Stimulated activated naive CD8-positive, alpha-beta T cell treated with anti-CD3 and anti-CD28 coated beads, Interleukin-15, Interleukin-2, amounts not matched to agents 100 ng/mL and 50 ng/mL, for 24 hours (primary cell): ENCODE results near the gene UBASH3B.

Source experiments
- H3K27ac Mint-ChIP-seq: one replicate; pipeline ENCODE4 v1.8.0; 2021; ENCODE audit warnings: mild to moderate bottlenecking, mixed read lengths
- H3K27me3 Mint-ChIP-seq: one replicate; pipeline ENCODE4 v1.8.0; 2021; ENCODE audit warnings: mixed read lengths
- H3K36me3 Mint-ChIP-seq: one replicate; pipeline ENCODE4 v1.8.0; 2021; ENCODE audit warnings: low read depth, mixed read lengths
- H3K4me1 Mint-ChIP-seq: one replicate; pipeline ENCODE4 v1.8.0; 2021; ENCODE audit warnings: low read depth, mixed read lengths
- H3K4me3 Mint-ChIP-seq: one replicate; pipeline ENCODE4 v1.8.0; 2021; ENCODE audit warnings: mild to moderate bottlenecking, mixed read lengths
- H3K9me3 Mint-ChIP-seq: one replicate; pipeline ENCODE4 v1.8.0; 2021; ENCODE audit warnings: mixed read lengths

Gene UBASH3B

DNA sequence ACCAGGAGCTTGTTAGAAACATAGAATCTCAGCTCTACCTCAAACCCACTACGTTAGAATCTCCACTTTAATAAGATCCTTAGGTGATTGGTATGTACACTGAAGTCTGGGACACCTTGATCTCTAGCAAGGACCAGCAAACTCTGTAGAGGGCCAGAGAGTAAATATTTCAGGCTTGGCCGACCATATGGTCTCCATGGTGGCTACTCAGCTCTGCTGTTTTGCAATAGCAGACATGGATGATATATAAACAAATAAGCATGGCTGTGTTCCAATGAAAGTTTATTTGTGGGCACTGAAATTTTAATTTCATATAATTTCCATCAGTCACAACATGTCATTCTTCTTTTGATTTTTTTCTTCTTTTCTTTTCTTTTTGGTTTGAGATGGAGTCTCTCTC, 23.9 kb downstream of the UBASH3B start:
- H3K27me3 Mint-ChIP-seq = no peaks in the 10 kb centered on the region
- H3K4me3 Mint-ChIP-seq = no peak overlapping the region
- peaks cover 6% of the 10 kb centered on the region for H3K36me3 Mint-ChIP-seq
- no peak overlapping the region for H3K27ac Mint-ChIP-seq
- peaks cover 59% of the 10 kb centered on the region for H3K4me1 Mint-ChIP-seq
- H3K9me3 Mint-ChIP-seq = no peaks in the 10 kb centered on the region

DNA sequence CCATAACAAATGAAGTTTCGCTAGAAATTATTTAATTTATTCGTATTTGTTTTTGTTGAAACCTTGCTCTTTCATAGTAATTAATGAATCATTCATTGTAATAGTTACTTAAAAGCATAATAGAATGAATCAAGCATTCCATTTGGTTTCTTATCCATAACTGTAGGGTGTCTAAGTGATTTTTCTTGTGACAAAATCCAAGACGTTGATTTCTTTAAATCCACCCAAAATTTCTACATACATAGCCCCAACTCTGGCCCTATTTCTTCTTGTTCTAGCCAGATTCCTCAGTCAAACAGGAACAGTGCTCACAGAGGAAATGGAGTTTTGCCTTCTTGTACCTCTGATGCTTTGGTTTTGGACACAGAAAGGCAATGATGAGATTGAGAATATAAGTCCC, 25.5 kb downstream of the UBASH3B start:
- no peak overlapping the region for H3K4me3 Mint-ChIP-seq
- H3K27ac Mint-ChIP-seq = no peak overlapping the region
- H3K27me3 Mint-ChIP-seq = no peaks in the 10 kb centered on the region
- H3K36me3 Mint-ChIP-seq = peaks cover 9% of the 10 kb centered on the region
- H3K4me1 Mint-ChIP-seq = peaks cover 56% of the 10 kb centered on the region
- no peaks in the 10 kb centered on the region for H3K9me3 Mint-ChIP-seq

DNA sequence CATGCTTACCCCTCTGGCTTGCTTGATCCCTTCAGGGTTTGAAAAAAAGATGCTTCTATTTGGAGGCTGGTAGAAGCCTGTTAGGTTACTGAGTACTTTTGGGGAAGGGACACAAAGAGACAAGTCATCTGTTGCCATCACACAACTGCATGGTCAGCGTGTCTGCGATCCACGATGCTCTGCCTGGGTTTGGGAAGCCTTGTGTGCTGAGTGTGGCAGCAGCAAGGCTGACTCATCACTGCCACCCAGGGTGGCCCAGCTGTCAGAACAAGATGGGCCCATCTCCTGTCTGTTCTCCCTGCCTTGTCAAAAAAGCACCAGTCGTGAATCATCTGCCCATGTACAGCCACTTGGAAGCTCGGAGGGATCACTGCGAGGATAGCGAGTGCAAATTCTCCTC, 26.2 kb downstream of the UBASH3B start:
- H3K27ac Mint-ChIP-seq = no peak overlapping the region
- no peaks in the 10 kb centered on the region for H3K27me3 Mint-ChIP-seq
- H3K9me3 Mint-ChIP-seq = no peaks in the 10 kb centered on the region
- H3K4me3 Mint-ChIP-seq = no peak overlapping the region
- H3K36me3 Mint-ChIP-seq = peaks cover 15% of the 10 kb centered on the region
- peaks cover 56% of the 10 kb centered on the region for H3K4me1 Mint-ChIP-seq

DNA sequence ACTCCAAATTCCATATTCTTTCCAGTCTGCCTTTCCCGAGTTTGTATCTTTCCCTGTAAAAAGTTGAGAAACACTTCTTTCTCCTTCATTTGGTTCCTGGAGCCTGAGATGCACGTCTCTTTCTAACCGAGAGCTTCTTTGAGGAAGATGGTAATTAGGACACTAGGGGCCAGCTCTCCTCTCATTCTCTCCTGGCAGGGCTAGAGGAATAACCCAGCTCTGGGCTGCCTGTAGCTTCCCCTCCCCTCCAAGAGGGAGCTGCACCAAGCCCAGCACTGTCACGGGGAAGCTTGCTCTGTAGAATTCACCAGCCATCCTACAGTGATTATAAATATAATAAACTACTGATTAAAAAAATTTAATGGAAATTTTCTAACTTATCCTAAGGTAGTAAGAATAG, 26.9 kb downstream of the UBASH3B start:
- Mint-ChIP-seq H3K27me3 (no peaks in the 10 kb centered on the region), H3K27ac (peak overlapping the region; percentile 63), H3K9me3 (no peaks in the 10 kb centered on the region), H3K4me3 (no peak overlapping the region), H3K4me1 (peaks cover 56% of the 10 kb centered on the region), H3K36me3 (peaks cover 20% of the 10 kb centered on the region)

DNA sequence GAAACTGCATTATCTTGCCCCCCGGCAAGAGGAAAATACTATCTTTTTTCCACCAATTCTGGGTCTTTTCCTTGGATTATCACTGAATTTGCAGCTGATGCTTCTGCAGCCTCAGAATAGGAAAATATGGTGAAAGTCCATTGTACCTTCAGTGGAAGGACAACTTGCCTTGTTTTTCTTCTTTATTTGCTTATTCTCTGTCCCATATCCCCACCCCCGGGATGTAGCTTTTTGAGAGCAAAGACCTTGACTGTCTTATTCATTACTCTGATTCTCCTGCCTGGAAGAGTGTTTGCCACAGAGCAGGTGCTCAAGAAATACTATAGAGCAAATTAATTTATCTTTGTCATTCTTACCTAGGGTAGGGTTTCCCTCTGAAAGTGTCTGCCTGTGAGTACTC, 29.5 kb downstream of the UBASH3B start:
- H3K36me3 Mint-ChIP-seq = peaks cover 22% of the 10 kb centered on the region
- no peaks in the 10 kb centered on the region for H3K9me3 Mint-ChIP-seq
- no peaks in the 10 kb centered on the region for H3K27me3 Mint-ChIP-seq
- H3K4me1 Mint-ChIP-seq = peaks cover 73% of the 10 kb centered on the region
- H3K27ac Mint-ChIP-seq = no peak overlapping the region
- H3K4me3 Mint-ChIP-seq = no peak overlapping the region

DNA sequence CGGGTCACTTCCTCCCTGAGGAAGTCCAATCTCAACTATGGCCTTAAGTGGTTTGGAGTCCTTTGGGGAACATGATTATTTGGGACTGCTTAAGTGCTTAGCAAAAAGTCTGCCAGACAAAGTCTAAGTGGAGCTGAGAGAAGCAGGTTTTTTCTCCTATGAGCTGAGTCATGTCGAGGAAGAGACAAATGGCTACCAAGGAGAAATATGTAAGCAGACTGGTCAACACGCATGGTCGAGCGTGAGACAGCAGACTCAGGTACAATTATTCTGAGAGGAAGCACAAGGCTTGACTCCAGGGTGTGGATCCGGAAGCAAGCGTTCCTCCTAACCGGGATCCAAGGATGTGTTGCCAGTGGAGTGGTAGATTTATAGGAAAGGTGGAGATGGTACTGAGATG, 30.6 kb downstream of the UBASH3B start:
- Mint-ChIP-seq H3K27me3 (no peaks in the 10 kb centered on the region), H3K4me3 (no peak overlapping the region), H3K4me1 (peaks cover 82% of the 10 kb centered on the region), H3K36me3 (peaks cover 22% of the 10 kb centered on the region), H3K27ac (peak overlapping the region; percentile 98), H3K9me3 (no peaks in the 10 kb centered on the region)

DNA sequence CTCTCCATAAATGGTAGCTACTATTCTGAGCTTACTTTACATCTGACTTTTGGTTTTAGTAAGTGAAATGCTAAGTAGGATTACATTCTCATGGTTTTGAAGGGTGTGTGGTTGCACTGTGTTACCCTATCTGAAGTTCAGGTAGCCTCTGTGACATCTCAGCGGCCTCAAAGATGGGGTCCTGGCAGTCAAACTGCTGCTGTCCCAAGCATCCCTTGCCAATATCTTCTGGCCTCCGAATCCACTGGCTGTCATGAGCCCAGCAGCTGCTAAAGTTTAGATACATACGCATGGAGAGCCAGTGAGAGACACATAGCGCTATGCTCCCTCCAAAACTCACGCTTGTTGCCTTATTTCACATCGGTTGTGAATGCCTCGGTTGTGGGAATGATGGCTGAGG, 34.9 kb downstream of the UBASH3B start:
- peaks cover 3% of the 10 kb centered on the region for H3K9me3 Mint-ChIP-seq
- peak overlapping the region; percentile 69 for H3K4me3 Mint-ChIP-seq
- peak overlapping the region; percentile 94 for H3K27ac Mint-ChIP-seq
- H3K27me3 Mint-ChIP-seq = no peaks in the 10 kb centered on the region
- H3K36me3 Mint-ChIP-seq = peaks cover 35% of the 10 kb centered on the region
- peaks cover 86% of the 10 kb centered on the region for H3K4me1 Mint-ChIP-seq

DNA sequence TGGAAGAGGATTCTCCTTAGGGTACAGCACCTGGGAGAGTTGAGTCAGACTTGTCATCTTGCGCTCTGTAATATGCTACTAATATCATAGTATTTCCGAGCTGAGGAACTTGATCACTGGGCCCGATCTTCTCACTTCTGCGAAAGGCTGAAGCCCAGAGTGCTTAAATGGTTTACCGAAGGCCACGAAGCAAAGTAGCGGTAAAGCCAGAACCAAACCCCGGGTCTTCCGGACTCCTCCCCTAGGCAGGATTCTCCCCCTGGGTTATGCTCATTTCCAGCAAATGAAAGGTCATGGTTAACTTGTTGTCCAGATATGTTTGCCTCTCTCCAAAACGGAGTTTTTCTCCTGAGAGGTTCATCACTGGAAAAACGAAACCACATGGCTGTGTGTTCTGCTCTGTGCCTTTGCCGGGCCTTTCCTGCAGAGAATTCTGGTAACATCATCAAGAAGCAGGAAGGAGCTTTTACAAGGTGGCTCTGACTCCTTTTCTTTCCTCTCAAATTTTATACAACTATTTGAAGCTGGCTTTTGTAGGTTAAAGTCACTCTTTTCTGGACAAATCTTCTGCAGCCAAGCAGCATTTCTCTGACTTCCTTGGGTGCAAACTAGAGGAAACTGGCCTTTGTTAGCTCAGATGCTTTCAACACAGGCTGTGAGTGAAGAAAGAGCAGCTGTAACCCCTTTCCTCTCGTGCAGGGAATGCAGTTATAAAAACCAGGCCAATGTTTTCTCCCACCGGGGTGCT, 35.5 kb downstream of the UBASH3B start:
- Mint-ChIP-seq H3K4me3 (peak overlapping the region; percentile 69), H3K27me3 (no peaks in the 10 kb centered on the region), H3K9me3 (peaks cover 3% of the 10 kb centered on the region), H3K36me3 (peaks cover 36% of the 10 kb centered on the region), H3K27ac (peak overlapping the region; percentile 94), H3K4me1 (peaks cover 87% of the 10 kb centered on the region)

DNA sequence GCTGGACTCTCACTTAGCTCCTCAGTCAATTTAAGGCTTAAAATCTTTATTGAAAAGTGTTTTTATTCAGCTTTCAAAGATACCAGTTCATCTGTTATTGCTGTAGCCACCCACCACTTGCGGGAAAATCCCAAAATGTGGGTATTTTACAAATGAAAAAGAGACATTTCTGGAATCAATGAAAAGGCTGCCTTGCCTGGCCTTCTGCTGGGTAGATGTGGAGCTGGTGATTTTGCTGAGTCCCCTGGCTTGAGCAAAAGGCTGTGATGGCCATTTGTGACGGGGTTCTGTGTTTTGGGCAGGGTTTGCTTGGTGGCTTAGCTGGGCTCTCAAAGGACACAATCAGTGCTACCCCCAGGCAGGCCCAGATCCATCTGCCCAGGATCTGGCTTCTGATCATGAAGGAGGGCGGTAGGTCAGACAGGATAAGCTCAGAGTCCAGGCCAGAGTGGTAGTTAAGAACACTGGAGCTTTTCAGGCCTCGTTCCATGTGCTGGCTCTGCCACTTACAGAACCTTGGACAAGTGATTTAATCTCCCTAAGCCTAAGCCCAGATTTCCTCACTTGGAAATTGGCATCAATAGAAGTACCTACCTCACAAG, 36.1 kb downstream of the UBASH3B start:
- H3K27me3 Mint-ChIP-seq = no peaks in the 10 kb centered on the region
- H3K4me3 Mint-ChIP-seq = peak overlapping the region; percentile 69
- peaks cover 29% of the 10 kb centered on the region for H3K36me3 Mint-ChIP-seq
- peaks cover 87% of the 10 kb centered on the region for H3K4me1 Mint-ChIP-seq
- H3K27ac Mint-ChIP-seq = peak overlapping the region; percentile 94
- H3K9me3 Mint-ChIP-seq = peaks cover 3% of the 10 kb centered on the region

DNA sequence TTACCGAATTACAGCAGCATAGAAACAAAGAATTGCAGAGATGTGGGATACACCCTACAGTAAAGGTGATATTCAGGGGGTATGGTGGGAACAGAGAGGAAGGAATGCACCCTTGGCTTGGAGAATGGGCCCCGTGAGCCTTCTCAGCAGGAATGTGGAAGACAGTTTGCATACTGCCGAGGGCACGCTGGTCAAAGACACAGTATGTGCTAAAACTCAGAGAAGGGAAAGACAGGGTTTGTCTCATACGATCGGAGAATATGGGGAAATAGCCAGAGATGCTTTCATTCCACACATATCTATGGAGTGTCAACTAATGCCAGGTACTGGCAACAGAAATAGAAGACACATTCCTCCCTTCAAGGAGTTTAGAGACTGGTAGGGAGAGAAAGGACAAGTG, 36.9 kb downstream of the UBASH3B start:
- H3K4me3 Mint-ChIP-seq = peak overlapping the region; percentile 10
- peaks cover 87% of the 10 kb centered on the region for H3K4me1 Mint-ChIP-seq
- peaks cover 26% of the 10 kb centered on the region for H3K36me3 Mint-ChIP-seq
- peak overlapping the region; percentile 86 for H3K27ac Mint-ChIP-seq
- peaks cover 3% of the 10 kb centered on the region for H3K9me3 Mint-ChIP-seq
- no peaks in the 10 kb centered on the region for H3K27me3 Mint-ChIP-seq

DNA sequence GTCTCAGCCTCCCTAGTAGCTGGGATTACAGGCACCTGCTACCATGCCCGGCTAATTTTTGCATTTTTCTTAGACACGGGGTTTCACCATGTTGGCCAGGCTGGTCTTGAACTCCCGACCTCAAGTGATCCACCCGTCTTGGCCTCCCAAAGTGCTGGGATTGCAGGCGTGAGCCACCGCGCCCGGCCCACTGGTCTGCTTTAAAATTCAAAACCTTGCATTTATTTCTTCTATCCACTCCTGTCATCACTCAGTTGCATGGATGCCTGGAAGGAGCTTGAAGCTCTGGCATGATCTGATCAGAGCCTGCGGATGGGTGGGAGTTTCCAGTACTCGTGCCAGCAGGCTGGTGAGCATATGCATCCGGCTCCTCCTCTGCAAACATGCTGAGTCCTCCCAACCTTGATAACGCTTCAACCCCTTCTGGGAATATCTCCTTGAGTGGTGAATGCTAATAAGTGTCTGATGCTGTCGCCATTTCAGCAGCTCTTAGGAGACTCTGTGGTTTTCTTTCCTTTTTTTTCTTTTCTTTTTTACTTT, 39.6 kb downstream of the UBASH3B start:
- H3K27me3 Mint-ChIP-seq = no peaks in the 10 kb centered on the region
- H3K4me3 Mint-ChIP-seq = no peak overlapping the region
- H3K4me1 Mint-ChIP-seq = peaks cover 97% of the 10 kb centered on the region
- peaks cover 31% of the 10 kb centered on the region for H3K36me3 Mint-ChIP-seq
- H3K9me3 Mint-ChIP-seq = peaks cover 3% of the 10 kb centered on the region
- H3K27ac Mint-ChIP-seq = peak overlapping the region; percentile 68

DNA sequence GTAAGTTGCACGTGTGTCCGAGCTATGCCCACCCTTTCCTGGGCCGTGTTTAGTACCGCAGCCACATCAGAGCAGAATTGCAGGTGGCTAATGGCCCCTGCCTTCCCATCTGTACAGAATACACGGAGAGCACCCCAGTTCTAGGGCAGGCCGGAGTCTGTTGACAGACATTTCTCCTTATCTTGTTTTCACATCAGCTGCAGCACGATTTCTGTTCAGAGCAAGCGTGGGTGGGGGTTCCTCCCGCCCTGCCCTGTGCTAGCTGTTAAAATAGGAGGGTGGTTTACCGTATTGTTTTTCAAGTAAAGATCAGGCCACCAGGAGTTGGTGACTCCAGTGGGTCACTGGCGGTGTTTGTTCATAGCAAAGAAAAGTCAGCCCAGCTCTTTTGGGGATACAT, 41.1 kb downstream of the UBASH3B start:
- Mint-ChIP-seq H3K4me1 (peaks cover 97% of the 10 kb centered on the region), H3K9me3 (peaks cover 3% of the 10 kb centered on the region), H3K36me3 (peaks cover 32% of the 10 kb centered on the region), H3K27me3 (no peaks in the 10 kb centered on the region), H3K27ac (peak overlapping the region; percentile 95), H3K4me3 (peak overlapping the region; percentile 79)

DNA sequence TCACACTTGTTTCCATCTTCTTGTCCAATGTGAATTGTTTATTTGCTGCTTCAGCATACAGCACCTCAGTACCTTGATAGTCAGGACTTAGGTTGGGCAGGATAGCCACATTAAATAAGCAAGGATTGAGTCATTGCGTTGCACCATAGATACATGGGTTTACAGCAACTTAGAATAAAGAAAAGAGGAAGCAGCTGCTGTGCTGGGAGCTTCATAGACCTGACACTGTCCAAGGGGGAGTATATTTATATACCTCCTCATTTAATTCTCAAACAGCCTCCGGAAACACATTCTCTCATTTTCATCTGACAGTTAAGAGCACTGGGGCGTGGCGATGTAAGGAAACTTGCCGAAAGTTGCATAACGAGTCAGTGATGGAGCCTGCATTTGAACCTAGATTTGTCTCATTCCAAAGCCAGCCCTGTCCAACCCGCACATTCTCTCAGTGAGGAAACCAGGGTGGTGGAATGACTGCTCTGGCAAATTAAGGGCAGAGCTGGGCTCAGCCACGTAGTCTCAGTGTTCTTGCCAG, 42.2 kb downstream of the UBASH3B start:
- peaks cover 97% of the 10 kb centered on the region for H3K4me1 Mint-ChIP-seq
- no peaks in the 10 kb centered on the region for H3K27me3 Mint-ChIP-seq
- H3K4me3 Mint-ChIP-seq = peak overlapping the region; percentile 79
- peaks cover 35% of the 10 kb centered on the region for H3K36me3 Mint-ChIP-seq
- peaks cover 3% of the 10 kb centered on the region for H3K9me3 Mint-ChIP-seq
- H3K27ac Mint-ChIP-seq = peak overlapping the region; percentile 95

DNA sequence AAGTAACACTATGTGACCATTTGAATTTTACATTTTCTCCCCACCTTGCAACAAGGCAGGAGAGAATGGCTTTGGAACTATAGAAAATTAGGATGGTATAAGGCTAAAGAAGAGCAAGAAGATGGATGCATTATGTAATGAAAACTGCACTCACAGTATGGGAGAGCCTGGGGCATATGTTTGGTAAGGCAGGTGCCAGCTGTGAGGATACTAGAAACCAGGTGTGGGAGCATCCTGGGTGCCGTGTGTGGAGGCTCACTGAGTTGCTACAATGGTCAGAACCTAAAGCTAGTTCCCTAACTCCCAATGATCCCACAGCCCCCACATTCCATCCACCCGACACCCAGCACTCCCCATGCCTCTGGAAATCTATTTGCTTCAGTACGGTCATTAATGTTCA, 42.9 kb downstream of the UBASH3B start:
- Mint-ChIP-seq H3K36me3 (peaks cover 35% of the 10 kb centered on the region), H3K4me1 (peaks cover 97% of the 10 kb centered on the region), H3K27ac (peak overlapping the region; percentile 95), H3K9me3 (no peaks in the 10 kb centered on the region), H3K27me3 (no peaks in the 10 kb centered on the region), H3K4me3 (peak overlapping the region; percentile 79)

DNA sequence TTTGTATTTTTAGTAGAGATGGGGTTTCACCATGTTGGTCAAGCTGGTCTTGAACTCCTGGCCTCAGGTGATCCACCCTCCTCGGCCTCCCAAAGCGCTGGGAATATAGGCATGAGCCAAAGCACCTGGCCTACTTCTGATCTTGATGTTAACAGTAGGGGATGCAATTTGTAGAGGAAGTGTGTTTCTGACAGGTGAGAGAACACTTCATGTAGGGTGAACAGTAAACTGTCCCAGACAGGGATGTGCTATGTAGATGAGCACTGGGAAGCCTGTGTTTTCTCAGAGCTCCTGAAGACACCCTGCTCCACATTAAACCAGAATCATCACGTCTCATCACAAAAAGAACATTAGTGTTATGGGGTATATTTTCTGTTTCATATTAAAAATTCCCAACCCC, 45.1 kb downstream of the UBASH3B start:
- peaks cover 32% of the 10 kb centered on the region for H3K36me3 Mint-ChIP-seq

More for the DNA sequence above, 45.1 kb downstream of the UBASH3B start:
- H3K4me3 Mint-ChIP-seq = peak overlapping the region; percentile 12
- no peaks in the 10 kb centered on the region for H3K9me3 Mint-ChIP-seq
- peak overlapping the region; percentile 88 for H3K27ac Mint-ChIP-seq
- no peaks in the 10 kb centered on the region for H3K27me3 Mint-ChIP-seq
- peaks cover 99% of the 10 kb centered on the region for H3K4me1 Mint-ChIP-seq
